COLO668 (cell line): Measurements from ENCODE around the gene EPHB2.

Experiments used
- DNase-seq: peaks from one replicate; lab custom pipeline; 2025; ENCODE audit not compliant: unreplicated experiment; lab: John Stamatoyannopoulos, UW

Gene EPHB2

DNA sequence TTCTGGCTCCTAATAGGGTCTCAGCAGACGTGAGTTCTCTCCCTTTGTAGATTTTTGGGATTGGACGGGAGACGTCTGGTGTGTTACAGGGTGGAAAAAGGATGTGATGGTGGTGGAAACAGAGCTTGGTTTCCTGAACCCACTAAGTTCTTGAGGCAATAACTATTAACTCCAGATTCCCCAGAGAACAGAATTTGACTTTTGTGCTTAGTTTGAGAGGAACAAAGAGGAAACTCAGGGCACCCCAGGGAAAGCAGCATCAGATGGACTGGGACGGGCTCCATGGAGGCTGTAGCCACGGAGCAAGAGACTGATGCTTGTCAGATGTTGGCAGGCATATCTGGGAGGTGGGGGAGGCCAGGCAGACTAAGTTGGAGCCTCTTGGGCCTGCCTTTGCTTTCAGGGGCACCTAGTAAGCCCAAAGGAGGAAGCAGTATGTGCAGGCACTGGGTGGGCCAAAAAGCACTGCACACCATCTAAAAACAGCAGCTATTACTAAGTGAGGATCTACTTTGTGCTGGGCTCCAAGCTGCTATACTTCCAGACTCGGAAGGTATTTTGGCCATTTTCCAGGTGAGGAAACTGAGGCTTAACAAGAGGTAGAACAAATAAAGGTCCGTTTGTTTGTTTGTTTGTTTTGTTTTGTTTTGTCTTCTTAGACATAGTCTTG is 66.9 kb downstream of the EPHB2 start:
- no peak for DNase-seq

DNA sequence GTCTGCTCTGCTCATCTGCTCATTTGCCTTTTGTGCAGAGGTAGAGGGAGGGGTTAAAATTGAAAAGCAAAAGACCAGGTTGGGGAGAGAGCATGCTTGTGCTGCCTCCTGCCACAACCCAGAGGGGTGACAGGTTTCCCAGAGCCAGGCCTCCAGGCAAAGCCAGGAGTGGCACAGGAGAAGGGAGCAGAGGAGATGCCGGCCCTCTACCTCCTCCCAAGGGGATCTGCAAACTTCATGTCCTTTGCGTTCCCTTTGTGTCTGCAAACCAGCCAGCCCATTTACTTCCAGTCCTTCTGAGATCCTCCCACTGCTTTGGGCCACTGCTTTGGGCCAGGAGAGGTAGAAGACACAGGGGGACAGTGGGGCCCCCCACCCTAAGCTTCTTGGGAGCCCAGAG is 67.8 kb downstream of the EPHB2 start:
- no peak for DNase-seq

DNA sequence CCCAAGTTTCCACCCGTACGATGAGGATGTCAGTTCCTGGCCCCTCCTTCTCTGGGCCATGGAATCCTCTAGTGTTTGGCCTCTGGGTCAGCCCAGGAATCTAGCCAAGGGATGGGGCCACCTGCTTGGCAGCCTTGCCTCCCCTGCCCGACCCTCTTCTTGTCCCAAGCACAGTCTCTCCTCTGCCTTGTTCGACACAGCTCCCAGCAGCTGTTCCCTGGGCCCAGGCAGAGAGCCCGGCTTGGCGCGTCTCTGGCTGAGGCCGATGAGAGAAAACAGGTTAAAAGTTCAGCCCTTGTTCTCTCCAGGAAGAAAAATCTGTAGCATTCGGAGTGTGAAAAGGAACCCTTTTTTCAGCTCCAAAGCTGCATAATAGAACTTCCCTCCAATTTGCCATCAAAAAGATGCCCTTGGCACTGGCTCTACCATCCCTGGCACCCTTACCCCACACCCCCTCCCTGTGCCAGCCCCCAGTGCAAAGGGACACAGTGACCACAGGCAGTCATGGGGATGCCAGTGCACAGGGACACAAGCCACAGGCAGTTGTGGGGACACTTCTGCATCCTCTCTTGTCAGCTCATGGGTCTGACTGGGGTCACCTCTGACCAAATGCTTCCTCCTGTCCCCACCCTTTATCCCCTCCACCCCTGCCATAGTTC is 68.4 kb downstream of the EPHB2 start:
- no peak for DNase-seq

DNA sequence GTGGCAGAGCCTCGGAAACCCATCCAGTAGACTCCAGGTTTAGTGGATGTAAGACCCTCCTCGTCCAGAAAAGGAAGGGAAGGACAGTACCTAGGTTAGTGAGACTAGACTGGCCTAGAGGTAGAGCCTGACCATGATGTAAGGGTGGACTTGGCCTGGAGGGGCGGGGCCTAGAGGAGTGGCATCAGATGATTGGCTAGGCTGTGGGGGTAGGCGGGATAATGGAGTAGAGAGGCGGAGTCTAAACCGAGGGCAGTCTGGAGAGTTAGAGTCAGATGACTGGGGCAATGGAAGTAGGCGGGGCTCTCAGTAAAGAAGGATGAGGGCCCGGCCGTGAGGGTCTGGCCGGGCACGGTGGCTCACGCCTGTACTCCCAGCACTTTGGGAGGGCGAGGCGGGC is 70.1 kb downstream of the EPHB2 start:
- DNase-seq = no peak

DNA sequence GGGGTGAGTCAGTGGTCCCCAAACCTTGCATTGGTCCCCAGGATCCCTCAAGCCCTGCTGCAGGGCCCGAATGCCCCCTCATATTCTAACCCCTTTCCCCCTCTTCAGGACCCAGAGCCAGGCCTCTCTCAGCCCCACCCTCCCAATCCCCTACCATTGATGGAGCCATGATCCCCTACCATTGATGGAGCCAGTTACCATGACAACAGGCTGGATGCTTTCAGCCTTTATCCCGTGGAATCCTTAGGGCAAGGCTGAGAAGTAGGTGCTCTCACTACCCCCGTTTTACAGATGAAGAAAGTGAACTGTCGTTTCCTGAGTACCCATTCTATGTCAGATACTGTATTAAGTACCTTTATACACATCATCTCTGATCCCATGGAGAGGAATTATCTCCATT is 70.8 kb downstream of the EPHB2 start:
- no peak for DNase-seq

DNA sequence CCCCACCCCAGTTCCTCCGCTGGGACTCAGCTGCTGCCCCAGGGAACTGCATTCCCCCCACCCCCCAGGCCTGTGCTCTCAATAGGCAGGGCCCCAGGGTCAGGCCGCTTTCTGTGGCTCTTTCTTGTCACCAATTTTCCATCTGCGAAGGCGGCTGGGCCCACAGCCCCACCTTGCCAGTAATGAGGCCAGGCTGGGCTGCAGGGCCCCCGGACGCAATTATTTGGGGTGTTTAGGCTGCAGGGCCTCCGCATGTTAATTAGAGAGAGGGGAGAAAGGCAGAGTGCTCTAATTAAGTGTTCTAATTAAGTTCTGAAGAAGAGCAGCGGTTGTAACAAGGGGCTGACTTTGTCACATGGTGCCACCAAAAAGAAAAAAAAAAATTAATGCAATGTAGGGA is 71.8 kb downstream of the EPHB2 start:
- no peak for DNase-seq

DNA sequence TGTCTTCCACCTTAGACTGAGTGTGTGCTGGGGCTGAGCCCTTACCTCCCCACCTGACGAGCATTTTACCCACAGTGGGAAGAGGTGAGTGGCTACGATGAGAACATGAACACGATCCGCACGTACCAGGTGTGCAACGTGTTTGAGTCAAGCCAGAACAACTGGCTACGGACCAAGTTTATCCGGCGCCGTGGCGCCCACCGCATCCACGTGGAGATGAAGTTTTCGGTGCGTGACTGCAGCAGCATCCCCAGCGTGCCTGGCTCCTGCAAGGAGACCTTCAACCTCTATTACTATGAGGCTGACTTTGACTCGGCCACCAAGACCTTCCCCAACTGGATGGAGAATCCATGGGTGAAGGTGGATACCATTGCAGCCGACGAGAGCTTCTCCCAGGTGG is 73.7 kb downstream of the EPHB2 start:
- no peak for DNase-seq

DNA sequence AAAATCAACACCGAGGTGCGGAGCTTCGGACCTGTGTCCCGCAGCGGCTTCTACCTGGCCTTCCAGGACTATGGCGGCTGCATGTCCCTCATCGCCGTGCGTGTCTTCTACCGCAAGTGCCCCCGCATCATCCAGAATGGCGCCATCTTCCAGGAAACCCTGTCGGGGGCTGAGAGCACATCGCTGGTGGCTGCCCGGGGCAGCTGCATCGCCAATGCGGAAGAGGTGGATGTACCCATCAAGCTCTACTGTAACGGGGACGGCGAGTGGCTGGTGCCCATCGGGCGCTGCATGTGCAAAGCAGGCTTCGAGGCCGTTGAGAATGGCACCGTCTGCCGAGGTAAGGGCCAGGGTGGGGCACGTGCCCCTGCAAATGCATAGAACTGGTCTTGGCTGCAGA is 74.1 kb downstream of the EPHB2 start:
- DNase-seq = no peak

DNA sequence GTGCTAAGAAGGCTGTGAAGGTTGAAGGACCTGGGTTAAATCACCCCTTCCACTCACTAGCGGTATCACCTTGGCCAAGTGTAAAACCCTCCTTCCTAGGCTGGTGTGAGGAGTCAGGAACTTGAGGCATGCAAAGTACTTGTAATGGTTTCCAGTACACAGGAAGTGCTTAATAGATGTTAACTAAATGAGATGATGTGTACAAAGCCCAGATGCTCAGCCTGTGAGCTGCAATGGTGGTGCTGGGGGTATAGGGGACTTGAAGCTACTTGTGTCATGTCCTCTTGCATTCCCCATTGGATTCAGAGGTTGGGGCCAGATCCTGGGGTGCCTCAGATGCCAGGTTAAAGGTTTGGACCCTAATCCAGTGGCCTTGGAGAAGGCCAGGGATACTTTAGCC is 75.5 kb downstream of the EPHB2 start:
- no peak for DNase-seq

DNA sequence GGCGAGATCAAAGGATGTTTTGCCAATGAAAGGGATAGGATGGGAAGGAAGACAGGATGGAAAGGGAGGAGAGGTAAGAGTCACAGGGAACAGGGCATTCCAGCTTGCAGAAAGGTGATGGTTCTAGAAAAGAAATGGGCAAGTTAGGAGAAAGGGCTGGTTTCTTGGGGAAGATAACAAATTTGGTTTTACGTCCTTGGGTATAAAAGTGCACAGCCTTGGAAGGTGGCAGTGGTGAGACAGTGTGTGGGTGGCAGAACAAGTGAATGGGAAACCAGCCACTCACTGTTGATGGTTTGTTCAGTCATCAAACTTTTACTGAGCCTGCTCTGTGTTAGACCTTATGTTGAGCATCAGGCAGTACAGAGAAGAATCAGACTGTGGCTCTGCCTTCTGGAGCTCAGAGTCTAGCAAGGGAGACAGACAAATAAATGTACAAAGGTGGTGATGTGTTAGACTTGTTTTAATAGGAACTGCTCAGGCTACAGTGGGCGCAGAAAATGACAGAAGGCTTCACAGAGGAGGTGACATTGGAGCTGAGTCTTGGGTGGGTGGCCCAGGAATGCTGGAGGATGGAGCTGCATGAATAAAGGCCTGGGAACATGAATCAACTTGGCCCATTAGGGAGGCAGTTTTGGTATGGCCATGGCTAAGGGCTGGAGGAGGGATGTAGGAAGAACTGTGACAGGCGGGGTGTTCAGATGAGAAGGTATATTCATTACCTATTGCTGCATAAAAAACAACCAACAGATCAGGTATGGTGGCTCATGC is 76.3 kb downstream of the EPHB2 start:
- DNase-seq = no peak

DNA sequence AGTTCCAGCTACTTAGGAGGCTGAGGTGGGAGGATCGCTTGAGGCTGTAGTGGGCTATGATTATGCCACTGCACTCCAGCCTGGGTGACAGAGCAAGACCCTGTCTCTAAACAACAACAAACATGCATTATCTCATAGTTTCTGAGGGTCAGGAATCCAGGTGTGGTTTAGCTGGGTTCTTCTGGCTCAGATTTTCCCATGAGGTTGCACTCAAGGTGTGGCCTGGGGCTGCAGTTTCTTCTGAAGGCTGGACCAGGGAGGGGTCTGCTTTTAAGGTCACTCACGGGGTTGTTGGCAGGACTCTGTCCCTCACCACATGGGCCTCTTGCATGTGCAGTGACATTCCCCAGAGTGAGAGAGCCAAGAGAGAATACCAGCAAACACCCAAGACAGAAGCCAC is 77.0 kb downstream of the EPHB2 start:
- no peak for DNase-seq

DNA sequence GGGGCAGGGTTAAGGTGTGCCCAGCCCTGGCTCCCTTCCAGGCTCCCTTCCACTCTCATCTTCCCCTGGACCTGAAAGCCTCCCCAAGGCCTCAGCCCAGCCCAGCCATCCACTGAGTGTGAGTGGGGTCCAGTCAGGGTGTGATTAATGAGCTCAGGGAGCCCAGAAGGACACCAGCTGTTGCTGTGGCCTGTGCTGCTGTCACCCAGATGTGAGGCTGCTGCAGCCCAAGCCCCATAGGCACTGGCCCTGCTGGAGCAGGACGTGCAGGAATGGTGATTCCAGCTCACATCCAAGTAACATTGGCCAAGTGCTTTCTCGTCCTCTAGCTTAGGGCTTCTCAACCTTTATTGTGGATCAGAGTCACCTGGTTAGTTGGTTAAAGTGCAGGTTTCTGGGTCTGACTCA is 77.6 kb downstream of the EPHB2 start:
- DNase-seq = no peak

DNA sequence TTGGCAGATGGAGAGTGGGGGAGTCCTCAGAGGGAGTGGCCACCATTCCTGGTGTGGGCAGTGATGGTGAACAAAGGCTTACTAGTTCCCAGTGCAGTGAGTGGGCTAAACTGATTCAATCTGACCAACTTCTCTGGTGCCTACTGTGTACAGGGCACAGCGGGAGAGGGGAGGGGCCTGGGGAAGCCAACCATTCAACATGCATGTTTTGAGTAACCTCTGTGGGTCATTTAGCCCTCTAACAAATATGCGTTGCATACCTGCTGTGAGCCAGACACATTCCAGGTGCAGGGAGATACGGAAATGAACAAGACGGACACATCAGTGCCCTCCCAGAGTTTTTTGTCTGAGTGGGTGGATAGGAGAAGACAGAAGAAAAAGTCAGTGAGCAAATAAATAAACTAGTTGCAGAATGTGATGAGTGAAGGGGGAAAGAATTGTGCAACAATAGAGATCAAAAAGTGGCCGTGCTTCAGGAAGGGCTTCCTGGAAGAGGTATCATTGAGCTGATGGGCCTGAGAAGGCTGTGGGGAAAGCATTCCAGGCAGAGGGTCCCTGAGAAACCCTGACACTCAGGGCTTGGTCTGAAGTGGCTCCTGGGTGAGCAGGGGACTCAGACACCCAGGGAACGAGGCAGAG is 78.8 kb downstream of the EPHB2 start:
- no peak for DNase-seq

DNA sequence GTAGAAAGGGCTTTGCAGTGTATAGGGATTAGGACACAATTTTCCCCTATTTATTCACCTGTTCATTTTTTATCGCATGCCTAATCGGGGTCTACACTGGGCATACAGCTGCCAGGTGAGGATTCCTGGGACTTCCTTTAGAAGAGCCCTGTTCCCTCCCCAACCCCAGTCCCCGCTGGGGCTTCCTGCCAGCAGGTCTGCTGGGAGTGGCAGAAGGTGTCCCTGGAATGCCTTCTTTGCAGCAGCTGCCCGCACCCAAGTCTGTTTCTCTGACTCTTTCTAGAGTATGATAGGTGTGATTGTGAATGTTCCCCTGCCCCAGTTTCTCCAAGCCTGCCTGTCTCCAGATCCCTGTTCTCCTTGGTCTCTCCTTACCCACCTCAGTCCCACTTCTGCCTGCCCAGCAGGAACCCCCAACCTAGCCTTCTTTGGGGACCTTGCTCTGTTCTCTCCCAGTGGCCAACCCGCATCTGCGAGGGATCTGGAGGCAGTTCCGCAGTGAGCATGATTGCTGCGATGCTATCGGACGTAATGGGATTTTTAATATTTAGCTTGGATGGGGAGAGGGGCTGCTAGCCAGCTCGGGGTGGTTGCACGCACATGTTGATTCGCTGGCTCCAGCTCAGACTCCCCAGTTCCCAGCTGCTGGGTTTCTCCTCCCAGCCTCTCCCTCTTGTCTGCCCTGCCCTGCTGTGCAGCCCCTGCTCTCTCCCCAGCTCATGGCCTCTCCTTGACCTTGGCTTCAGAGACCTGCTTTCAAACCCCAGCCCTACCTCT is 79.8 kb downstream of the EPHB2 start:
- DNase-seq = no peak

DNA sequence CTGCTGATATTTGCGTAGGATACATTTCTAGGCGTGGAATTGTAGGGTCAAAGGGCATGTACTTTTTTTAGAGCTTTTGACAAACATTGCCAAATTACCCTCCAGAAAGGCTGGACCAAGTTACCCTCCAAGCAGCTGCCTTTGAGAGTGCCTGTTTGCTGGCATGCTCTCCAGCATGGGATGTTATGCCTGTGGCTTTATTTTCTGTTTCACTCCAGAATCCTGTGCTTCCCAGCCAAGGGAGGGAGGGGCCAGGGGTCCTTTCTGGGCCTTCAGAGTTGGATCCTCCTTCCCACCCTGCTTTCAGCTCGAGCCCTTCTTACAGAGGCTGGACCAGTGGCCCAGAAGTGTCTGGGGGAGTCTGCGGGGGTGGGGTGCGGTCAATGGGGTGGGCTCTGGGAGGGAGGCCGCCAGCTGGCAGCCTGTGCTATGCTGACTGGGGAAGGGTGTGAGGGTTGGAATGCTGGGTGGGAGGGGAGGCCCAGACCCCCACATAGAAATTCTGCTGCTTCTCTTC is 81.2 kb downstream of the EPHB2 start:
- no peak for DNase-seq

DNA sequence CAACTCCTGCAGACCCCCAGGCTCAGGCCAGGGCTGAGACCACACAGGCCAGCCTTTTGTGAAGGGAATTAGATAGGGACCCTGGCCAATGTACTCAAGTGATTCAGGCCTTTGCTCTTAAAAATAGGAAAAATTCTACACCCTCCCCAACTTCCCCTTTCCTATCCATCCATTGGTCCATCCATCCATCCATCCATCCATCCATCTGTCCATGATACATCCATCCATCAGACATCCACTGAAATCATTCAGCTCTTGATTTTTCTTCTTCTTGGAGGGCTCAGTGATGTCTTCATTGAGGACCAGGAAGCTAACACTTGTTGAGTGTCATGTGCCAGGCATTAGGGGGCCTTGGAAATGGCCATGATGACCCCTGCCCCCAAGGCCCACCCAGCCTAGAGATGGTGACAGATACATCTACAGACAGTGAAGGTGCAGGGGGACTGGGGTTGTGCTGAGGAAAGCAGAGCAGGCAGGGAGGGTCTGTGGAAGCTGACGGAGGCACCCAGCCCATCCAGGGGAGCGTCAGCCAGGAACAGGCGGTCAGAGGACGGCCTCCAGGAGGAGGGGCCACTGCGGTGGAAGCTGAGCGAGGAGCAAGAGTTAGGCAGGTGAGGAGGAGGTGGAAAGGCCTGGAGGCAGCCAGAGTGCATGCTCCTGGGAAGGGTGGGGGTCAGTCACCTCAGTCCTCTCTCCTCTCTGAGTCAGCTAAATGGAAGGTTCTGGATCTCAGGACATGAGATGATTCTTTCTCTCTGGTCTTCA is 81.9 kb downstream of the EPHB2 start:
- DNase-seq = no peak

DNA sequence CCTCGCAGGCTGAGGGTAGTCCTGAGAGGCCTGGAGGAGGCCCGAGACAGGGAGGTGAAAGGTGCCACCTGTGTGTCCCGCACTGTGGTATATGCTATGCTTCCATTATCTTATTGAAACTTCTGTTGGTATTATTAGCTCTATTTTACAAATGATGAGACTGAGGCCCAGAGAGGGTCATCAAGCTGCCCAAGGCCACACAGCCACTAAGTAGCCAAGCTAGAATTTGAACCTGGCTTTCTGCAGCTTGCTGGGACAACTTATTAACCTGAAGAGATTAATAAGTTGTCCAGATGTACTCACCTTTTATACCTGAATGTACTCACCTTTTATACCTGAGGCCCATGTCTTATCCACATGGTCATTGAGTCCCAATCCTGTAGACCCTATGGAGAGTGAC is 83.0 kb downstream of the EPHB2 start:
- no peak for DNase-seq

DNA sequence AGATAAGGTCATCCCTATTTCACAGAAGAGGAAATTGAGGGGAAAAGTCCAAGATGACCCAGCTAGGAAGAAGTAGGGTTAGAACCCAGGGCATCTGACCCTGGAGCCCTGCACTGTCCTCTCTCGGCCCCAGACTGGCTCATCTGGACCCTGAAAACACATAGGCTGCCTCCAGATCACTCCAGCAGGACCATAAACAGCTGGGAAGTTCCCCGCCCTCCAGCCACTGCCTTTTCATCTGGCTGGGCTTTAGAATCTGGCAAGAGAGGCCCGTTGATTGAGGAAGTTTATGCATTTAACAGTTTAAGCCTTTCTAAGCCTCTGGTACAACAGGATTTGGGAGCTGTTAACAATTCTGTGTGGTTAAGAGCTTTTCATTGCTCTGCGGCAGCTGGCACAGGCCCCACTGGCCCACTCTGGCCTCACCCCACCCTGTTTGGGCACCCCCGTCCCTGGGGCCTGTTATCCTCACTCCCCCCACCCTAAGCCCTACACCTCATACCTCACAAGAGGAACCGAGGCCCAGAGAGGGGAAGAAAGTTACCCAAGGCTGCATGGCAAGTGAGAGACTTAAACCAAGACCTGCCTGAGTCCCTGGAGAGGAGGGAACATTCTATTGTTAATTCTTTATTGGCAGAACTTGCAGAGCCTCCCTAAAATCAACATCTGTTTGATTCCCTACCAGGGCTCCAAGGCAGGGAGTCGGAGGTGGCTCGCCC is 84.2 kb downstream of the EPHB2 start:
- no peak for DNase-seq

DNA sequence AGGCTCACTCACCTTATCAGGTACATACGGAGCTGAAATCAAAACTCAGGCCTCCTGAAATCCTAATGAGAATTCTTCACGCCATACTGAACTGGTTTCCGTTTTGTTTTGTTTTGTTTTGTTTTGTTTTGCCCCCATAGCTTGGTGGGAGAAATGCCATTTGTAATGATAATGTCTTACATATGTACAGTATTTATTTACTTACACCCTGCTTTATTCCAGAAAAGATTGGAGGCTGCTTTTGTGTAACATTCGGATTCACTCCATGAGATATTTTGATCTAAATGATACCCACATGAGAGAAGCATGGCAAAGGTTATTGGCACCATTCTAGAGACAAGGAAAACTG is 84.7 kb downstream of the EPHB2 start:
- no peak for DNase-seq

DNA sequence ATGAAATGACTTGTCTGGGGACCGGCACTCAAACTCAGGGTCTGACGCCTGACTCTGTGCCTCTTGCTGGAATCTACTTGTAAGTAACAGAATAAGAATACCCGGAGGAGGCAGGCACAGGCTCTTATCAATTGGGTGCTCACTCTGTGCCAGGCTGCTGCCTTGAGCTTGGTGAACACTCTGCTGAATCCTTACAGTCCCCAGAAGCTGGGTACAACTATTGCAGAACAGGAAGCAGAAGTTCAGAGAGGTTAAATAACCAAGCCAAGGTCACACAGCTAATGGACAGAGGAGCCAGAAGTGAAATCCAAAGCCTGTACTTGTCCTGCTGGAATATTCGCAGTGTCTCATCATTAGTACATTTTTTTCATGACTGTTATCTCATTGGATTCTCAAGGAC is 86.0 kb downstream of the EPHB2 start:
- DNase-seq = no peak
